ENCODE data around the gene CCDC158.

CCDC158 gene

GRCh38 chr4:76325072-76325471 lies 95.9 kb downstream of the CCDC158 start:
- no peak for TF ChIP-seq EZH2phosphoT487 (conservative IDR thresholded peaks at IDR 0.05; ENCODE audit: low read length)
- TF ChIP-seq CTCF (IDR thresholded peaks at IDR 0.05; ENCODE audit: insufficient read depth, low read length, poor library complexity, severe bottlenecking), result no peak
- Histone ChIP-seq H3K27me3 (ENCODE audit: low read length) (no peaks in the 10 kb centered on the region), H3K79me2 (ENCODE audit: insufficient read depth, low read length) (no peaks in the 10 kb centered on the region), H3K9ac (ENCODE audit: low read length) (no peak overlapping the region), H3K9me3 (ENCODE audit: insufficient read depth, low read length) (no peaks in the 10 kb centered on the region), H3K27ac (ENCODE audit: low read depth, low read length) (no peak overlapping the region), H3K36me3 (ENCODE audit: low read length) (no peaks in the 10 kb centered on the region), H2AFZ (ENCODE audit: low read depth, low read length, severe bottlenecking) (no peak overlapping the region), H3F3A (ENCODE audit: insufficient read depth) (no peaks in the 10 kb centered on the region), H3K4me2 (ENCODE audit: low read depth, low read length, poor library complexity, severe bottlenecking) (no peak overlapping the region), H3K4me3 (ENCODE audit: insufficient read depth, low read length, poor library complexity, severe bottlenecking) (no peak overlapping the region), H4K20me1 (ENCODE audit: low read depth, low read length) (no peaks in the 10 kb centered on the region), H3K9me2 (replicated peaks; ENCODE audit: insufficient read depth, low read length) (no peaks in the 10 kb centered on the region)

GRCh38 chr4:76322236-76322635 lies 98.7 kb downstream of the CCDC158 start:
- no peaks in the 10 kb centered on the region for H3K27me3 ChIP-seq (ENCODE audit: low read length)
- H3K27ac ChIP-seq (ENCODE audit: low read depth, low read length), result no peak overlapping the region
- no peak overlapping the region for H3K4me2 ChIP-seq (ENCODE audit: low read depth, low read length, poor library complexity, severe bottlenecking)
- TF ChIP-seq CTCF (IDR thresholded peaks at IDR 0.05; ENCODE audit: insufficient read depth, low read length, poor library complexity, severe bottlenecking) (no peak), EZH2phosphoT487 (conservative IDR thresholded peaks at IDR 0.05; ENCODE audit: low read length) (no peak)
- H3K4me3 ChIP-seq (ENCODE audit: insufficient read depth, low read length, poor library complexity, severe bottlenecking), result no peak overlapping the region
- H3K9me3 ChIP-seq (ENCODE audit: insufficient read depth, low read length), result no peaks in the 10 kb centered on the region
- no peak overlapping the region for H2AFZ ChIP-seq (ENCODE audit: low read depth, low read length, severe bottlenecking)
- no peaks in the 10 kb centered on the region for H3F3A ChIP-seq (ENCODE audit: insufficient read depth)
- H4K20me1 ChIP-seq (ENCODE audit: low read depth, low read length), result no peaks in the 10 kb centered on the region
- H3K79me2 ChIP-seq (ENCODE audit: insufficient read depth, low read length), result no peaks in the 10 kb centered on the region
- H3K9ac ChIP-seq (ENCODE audit: low read length), result no peak overlapping the region
- H3K9me2 ChIP-seq (replicated peaks; ENCODE audit: insufficient read depth, low read length), result no peaks in the 10 kb centered on the region
- H3K36me3 ChIP-seq (ENCODE audit: low read length), result no peaks in the 10 kb centered on the region

GRCh38 chr4:76316131-76316530 lies 104.8 kb downstream of the CCDC158 start:
- no peak overlapping the region for H3K9ac ChIP-seq (ENCODE audit: low read length)
- no peak overlapping the region for H3K27ac ChIP-seq (ENCODE audit: low read depth, low read length)
- TF ChIP-seq CTCF (IDR thresholded peaks at IDR 0.05; ENCODE audit: insufficient read depth, low read length, poor library complexity, severe bottlenecking) (no peak), EZH2phosphoT487 (conservative IDR thresholded peaks at IDR 0.05; ENCODE audit: low read length) (no peak)
- no peaks in the 10 kb centered on the region for H3K9me3 ChIP-seq (ENCODE audit: insufficient read depth, low read length)
- no peaks in the 10 kb centered on the region for H3K36me3 ChIP-seq (ENCODE audit: low read length)
- H3K27me3 ChIP-seq (ENCODE audit: low read length), result no peaks in the 10 kb centered on the region
- H3K4me2 ChIP-seq (ENCODE audit: low read depth, low read length, poor library complexity, severe bottlenecking), result no peak overlapping the region
- no peaks in the 10 kb centered on the region for H3K9me2 ChIP-seq (replicated peaks; ENCODE audit: insufficient read depth, low read length)
- no peaks in the 10 kb centered on the region for H3K79me2 ChIP-seq (ENCODE audit: insufficient read depth, low read length)
- no peak overlapping the region for H3K4me3 ChIP-seq (ENCODE audit: insufficient read depth, low read length, poor library complexity, severe bottlenecking)
- H3F3A ChIP-seq (ENCODE audit: insufficient read depth), result no peaks in the 10 kb centered on the region
- H2AFZ ChIP-seq (ENCODE audit: low read depth, low read length, severe bottlenecking), result no peak overlapping the region
- no peaks in the 10 kb centered on the region for H4K20me1 ChIP-seq (ENCODE audit: low read depth, low read length)
